T-helper 1 cell treated with Interleukin-12 subunit alpha and Interleukin-12 subunit beta and Interleukin-4 antibody, amounts not matched to agents 30 μg/mL and 1 μg/mL, for 36 hours (primary cell): ENCODE measurements around the gene STOML2.
"Not testable (repeated sequence)": the region's sequence is repeated elsewhere in the genome, so short reads cannot be mapped to it uniquely, and the experiment has no call there.

Experiments used
- H3K27ac Mint-ChIP-seq: one replicate; pipeline ENCODE4 v1.8.0; 2021; ENCODE audit warnings: mild to moderate bottlenecking, mixed read lengths
- H3K27me3 Mint-ChIP-seq: one replicate; pipeline ENCODE4 v1.8.0; 2021; ENCODE audit warnings: low read depth, mixed read lengths
- H3K36me3 Mint-ChIP-seq: one replicate; pipeline ENCODE4 v1.8.0; 2021; ENCODE audit warnings: low read depth, mixed read lengths
- H3K4me1 Mint-ChIP-seq: one replicate; pipeline ENCODE4 v1.8.0; 2021; ENCODE audit warnings: low read depth, mixed read lengths
- H3K4me3 Mint-ChIP-seq: one replicate; pipeline ENCODE4 v1.8.0; 2021; ENCODE audit warnings: mild to moderate bottlenecking, moderate library complexity, mixed read lengths
- H3K9me3 Mint-ChIP-seq: one replicate; pipeline ENCODE4 v1.8.0; 2021; ENCODE audit warnings: mixed read lengths

STOML2 gene, protein sequence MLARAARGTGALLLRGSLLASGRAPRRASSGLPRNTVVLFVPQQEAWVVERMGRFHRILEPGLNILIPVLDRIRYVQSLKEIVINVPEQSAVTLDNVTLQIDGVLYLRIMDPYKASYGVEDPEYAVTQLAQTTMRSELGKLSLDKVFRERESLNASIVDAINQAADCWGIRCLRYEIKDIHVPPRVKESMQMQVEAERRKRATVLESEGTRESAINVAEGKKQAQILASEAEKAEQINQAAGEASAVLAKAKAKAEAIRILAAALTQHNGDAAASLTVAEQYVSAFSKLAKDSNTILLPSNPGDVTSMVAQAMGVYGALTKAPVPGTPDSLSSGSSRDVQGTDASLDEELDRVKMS

GRCh38 chr9:35102769-35103659 lies at the start of gene STOML2:
Gene STOML2 (minus strand): TSS chr9:35103131. CDS start chr9:35103094, 37 bp downstream.
- Mint-ChIP-seq H3K4me3 (peak within 1 kb of the TSS; percentile 89), H3K27ac (peak within 1 kb of the TSS; percentile 86), H3K36me3 (peaks cover 36% of the 10 kb centered on the region), H3K27me3 (no peaks in the 10 kb centered on the region), H3K9me3 (no peaks in the 10 kb centered on the region), H3K4me1 (peaks cover 31% of the 10 kb centered on the region)

GRCh38 chr9:35147941-35148563 lies 45.1 kb upstream of the STOML2 start:
- peaks cover 35% of the 10 kb centered on the region for H3K9me3 Mint-ChIP-seq
- not testable (repeated sequence) for H3K27me3 Mint-ChIP-seq, H3K4me1 Mint-ChIP-seq

DNA sequence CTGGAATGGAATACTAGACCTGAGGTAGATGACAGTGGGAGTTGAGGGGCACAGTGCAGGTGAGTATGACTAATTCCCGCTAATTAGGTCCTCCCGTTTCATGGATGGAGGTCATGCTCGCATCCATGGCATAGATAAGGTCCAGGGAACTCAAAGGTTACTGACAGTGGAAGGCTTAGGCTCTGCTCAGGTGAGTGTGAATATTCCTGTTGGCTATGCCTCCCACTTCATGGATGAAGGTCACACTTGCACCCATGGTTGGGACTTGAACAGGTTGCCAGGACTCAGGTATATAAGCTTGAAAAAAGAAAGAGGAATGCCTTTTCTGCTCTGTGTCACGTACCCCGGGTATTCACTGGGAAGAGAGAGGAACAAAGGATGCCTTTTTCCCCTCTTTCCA lies 39.1 kb upstream of the STOML2 start:
- Mint-ChIP-seq H3K27me3 (no peaks in the 10 kb centered on the region), H3K27ac (no peak overlapping the region), H3K36me3 (no peaks in the 10 kb centered on the region), H3K4me1 (no peaks in the 10 kb centered on the region), H3K4me3 (no peak overlapping the region), H3K9me3 (peaks cover 23% of the 10 kb centered on the region)

More at GRCh38 chr9:35147941-35148563, 45.1 kb upstream of the STOML2 start:
- not testable (repeated sequence) for H3K36me3 Mint-ChIP-seq, H3K4me3 Mint-ChIP-seq, H3K27ac Mint-ChIP-seq

GRCh38 chr9:35140093-35140492 lies 37.2 kb upstream of the STOML2 start:
- no peak overlapping the region for H3K27ac Mint-ChIP-seq
- no peaks in the 10 kb centered on the region for H3K36me3 Mint-ChIP-seq
- H3K4me1 Mint-ChIP-seq: no peaks in the 10 kb centered on the region
- H3K27me3 Mint-ChIP-seq: no peaks in the 10 kb centered on the region
- H3K4me3 Mint-ChIP-seq: no peak overlapping the region
- peaks cover 22% of the 10 kb centered on the region for H3K9me3 Mint-ChIP-seq

DNA sequence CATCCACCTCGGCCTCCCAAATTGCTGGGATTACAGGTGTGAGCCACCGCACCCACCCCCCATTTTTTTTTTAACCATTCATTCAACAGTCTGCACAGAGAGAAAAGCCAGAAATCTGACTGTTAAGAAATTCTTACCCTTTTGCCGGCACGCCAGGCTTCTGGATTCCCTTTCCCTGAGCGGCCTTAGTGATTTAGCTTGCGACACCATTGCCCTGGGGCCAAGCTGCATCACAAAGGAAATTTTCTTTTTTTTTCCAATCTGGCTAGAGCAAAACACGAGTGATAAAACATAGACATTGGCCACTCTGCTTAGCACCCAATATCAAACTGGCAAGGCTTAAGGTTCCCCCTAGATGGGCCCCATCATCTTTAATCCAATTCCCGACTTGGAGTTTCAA lies 33.9 kb upstream of the STOML2 start:
- Mint-ChIP-seq H3K9me3 (peaks cover 19% of the 10 kb centered on the region), H3K27me3 (no peaks in the 10 kb centered on the region), H3K27ac (no peak overlapping the region), H3K4me3 (no peak overlapping the region), H3K4me1 (no peaks in the 10 kb centered on the region), H3K36me3 (no peaks in the 10 kb centered on the region)

DNA sequence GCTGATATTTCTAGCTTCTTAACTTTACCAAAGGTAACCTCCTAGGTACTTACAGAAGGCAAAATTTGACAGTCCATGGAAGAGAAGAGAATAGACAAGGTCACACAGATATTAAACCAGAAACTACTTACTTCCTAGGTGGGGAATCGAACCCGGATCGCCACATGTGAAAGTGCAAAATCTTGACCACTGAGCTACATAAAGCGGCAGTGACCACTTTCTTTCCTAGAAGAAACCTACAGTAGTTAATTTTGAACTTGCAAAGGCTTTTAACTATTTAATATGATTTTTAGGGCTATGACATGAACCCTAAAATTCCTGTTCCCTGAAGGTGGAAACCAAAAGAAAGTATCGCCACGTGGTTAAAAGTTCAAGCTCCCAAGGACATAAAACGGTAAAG lies 33.1 kb upstream of the STOML2 start:
- H3K4me1 Mint-ChIP-seq: no peaks in the 10 kb centered on the region
- no peak overlapping the region for H3K27ac Mint-ChIP-seq
- no peak overlapping the region for H3K4me3 Mint-ChIP-seq
- H3K27me3 Mint-ChIP-seq: no peaks in the 10 kb centered on the region
- H3K9me3 Mint-ChIP-seq: peaks cover 17% of the 10 kb centered on the region
- H3K36me3 Mint-ChIP-seq: no peaks in the 10 kb centered on the region

DNA sequence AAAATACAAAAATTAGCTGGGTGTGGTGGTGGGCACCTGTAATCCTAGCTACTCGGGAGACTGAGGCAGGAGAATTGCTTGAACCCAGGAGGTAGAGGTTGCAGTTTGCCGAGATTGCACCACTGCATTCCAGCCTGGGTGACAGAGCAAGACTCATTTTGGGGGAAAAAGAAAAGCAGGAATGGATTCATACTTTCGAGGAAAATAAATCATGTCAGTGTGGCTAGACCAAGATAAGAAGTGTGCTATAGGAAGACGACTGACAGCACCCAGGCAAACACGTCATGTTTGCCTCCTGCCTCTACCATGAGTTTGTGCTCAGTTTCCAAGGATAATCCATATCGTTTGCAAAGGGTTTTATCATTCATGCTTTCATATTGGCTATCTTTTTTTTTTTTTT lies 32.0 kb upstream of the STOML2 start:
- Mint-ChIP-seq H3K4me1 (no peaks in the 10 kb centered on the region), H3K4me3 (no peak overlapping the region), H3K27ac (no peak overlapping the region), H3K9me3 (peaks cover 12% of the 10 kb centered on the region), H3K36me3 (no peaks in the 10 kb centered on the region), H3K27me3 (no peaks in the 10 kb centered on the region)

GRCh38 chr9:35116898-35117551 lies 14.1 kb upstream of the STOML2 start:
- H3K4me1 Mint-ChIP-seq: peaks cover 40% of the 10 kb centered on the region
- H3K4me3 Mint-ChIP-seq: peak overlapping the region; percentile 99
- H3K27me3 Mint-ChIP-seq: no peaks in the 10 kb centered on the region
- H3K36me3 Mint-ChIP-seq: peaks cover 4% of the 10 kb centered on the region
- peak overlapping the region; percentile 95 for H3K27ac Mint-ChIP-seq
- H3K9me3 Mint-ChIP-seq: no peaks in the 10 kb centered on the region

DNA sequence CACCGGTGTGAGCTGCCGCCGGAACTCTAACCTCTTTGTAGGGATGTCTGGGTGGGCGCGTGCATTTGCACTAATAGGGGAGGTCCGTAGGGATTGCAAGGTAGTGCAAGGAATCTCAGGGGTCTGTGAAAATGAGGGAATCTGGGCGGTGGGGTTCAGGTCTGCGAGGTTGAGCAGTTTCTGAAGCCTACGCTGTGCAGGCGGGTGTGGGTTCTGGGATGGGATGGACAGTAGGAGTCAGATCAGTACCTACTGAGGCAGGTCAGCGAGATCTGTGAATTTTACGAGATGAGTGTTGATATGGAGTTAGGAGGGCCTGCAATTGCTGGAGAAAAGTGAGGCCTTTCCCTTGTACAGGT lies 13.6 kb upstream of the STOML2 start:
- no peaks in the 10 kb centered on the region for H3K9me3 Mint-ChIP-seq
- peak overlapping the region; percentile 99 for H3K4me3 Mint-ChIP-seq

DNA sequence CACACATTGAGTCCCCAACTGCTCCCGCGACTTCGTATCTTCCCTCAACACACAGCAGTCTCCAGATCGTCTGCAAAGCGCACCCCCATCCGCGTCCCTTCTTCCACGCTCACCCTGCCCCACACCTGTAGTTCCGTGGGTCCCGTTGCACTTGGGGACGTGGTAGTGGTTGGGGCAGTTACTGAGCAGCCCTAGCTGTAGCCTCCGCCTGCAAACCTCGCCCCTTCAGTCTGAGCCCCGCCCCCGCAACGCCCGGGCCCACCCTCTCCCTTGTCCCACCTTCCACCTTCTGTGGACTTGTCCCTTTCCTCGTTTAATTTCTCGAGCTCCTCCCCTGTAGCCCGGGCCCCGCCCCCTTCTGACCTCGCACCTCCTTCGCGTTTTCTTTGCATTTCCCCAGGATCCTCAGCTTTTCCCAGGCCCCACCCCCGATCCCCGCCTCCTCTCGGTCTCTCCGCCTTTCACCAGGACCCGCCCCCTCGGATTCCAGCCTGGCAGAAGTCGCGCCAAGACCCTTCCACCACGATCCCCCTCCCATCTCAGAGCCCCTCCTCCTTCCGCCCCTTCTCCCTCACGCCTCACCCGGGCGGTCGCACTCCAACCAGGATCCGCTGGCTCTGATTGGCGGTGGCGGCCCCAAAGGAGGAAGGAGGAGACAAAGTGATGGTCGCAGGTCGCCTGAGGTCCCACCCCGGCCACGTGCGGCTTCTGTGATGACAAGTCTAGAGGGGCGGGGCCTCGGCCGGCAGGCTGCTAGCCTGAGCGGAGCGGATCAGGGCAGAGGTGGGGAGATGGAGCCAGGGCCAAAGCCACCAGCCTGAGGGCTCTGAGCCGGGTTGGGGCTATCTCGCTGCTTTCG lies 13.0 kb upstream of the STOML2 start, which contains the start of gene ATOSB:
TSS of gene ATOSB (minus strand) at position 183 of the 859 bp plus-strand sequence. CDS start 7,588 bp downstream, outside the sequence.
- Mint-ChIP-seq H3K36me3 (peaks cover 4% of the 10 kb centered on the region), H3K27me3 (no peaks in the 10 kb centered on the region), H3K4me1 (peaks cover 47% of the 10 kb centered on the region), H3K27ac (peak within 1 kb of the TSS; percentile 95), H3K4me3 (peak within 1 kb of the TSS; percentile 99), H3K9me3 (no peaks in the 10 kb centered on the region)

More for the DNA sequence above, 13.6 kb upstream of the STOML2 start:
- no peaks in the 10 kb centered on the region for H3K27me3 Mint-ChIP-seq
- peak overlapping the region; percentile 95 for H3K27ac Mint-ChIP-seq
- peaks cover 45% of the 10 kb centered on the region for H3K4me1 Mint-ChIP-seq
- H3K36me3 Mint-ChIP-seq: peaks cover 4% of the 10 kb centered on the region

GRCh38 chr9:35114840-35115628 lies 12.1 kb upstream of the STOML2 start:
- H3K36me3 Mint-ChIP-seq: peaks cover 4% of the 10 kb centered on the region
- peaks cover 53% of the 10 kb centered on the region for H3K4me1 Mint-ChIP-seq
- no peaks in the 10 kb centered on the region for H3K9me3 Mint-ChIP-seq
- H3K27me3 Mint-ChIP-seq: no peaks in the 10 kb centered on the region
- H3K27ac Mint-ChIP-seq: peak overlapping the region; percentile 95
- peak overlapping the region; percentile 99 for H3K4me3 Mint-ChIP-seq

DNA sequence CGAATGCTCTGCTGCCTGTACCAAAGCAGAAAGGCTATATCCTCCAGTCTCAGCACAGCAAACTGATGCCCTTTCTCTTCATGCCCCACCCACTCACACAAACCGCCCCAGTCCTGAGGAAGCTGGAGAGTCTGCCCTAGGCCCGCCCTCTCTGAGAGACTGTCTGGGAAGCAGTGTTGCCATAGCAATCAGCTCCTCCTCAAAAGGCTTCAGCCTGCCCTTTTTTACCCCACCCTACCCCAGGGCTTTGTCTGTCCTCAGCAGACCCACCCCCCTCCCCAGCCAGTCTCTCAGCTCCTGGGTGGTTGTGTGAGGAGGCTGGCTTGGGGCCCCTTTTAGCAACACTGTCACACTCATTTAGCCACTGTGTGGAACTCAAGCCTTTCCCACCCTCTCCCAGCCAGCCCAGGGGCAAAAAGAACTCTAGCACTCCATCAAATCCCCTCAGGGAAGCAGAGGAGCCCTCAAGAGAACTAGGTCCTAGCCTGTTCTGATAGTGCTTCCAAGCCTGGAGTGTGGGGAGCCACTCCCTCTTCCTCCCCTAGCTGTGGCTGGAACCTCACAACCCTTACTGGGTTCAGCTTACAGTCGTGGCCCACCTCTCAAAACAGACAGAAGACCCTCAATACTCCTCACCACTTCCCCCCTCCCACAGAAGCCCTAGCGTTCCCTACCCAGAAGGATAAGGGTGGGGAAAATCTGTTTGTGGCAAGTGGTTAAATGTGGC lies 11.3 kb upstream of the STOML2 start:
- Mint-ChIP-seq H3K4me3 (peak overlapping the region; percentile 99), H3K36me3 (peaks cover 4% of the 10 kb centered on the region), H3K27ac (peak overlapping the region; percentile 95), H3K4me1 (peaks cover 56% of the 10 kb centered on the region), H3K9me3 (no peaks in the 10 kb centered on the region), H3K27me3 (no peaks in the 10 kb centered on the region)
